Osteocyte (in vitro differentiated cells): ENCODE data around the gene CARD11. TPM values are rescaled to one million over a fixed set of nuclear protein-coding genes. Genes with fewer than 3 reads are reported as not detected.
"Not testable (repeated sequence)": the region's sequence is repeated elsewhere in the genome, so short reads cannot be mapped to it uniquely, and the experiment has no call there.

ENCODE experiments used
- DNase-seq: peaks from one replicate; pipeline ENCODE4 v3.0.0; 2021; ENCODE audit warnings: mixed read lengths; ENCODE audit not compliant: unreplicated experiment; ENCODE audit errors: extremely low spot score
- H3K27ac Mint-ChIP-seq: one replicate; pipeline ENCODE4 v1.8.0; 2021; ENCODE audit warnings: mild to moderate bottlenecking, mixed read lengths; ENCODE audit not compliant: unreplicated experiment
- H3K27me3 Mint-ChIP-seq: one replicate; pipeline ENCODE4 v1.8.0; 2021; ENCODE audit warnings: mixed read lengths; ENCODE audit not compliant: unreplicated experiment
- H3K36me3 Mint-ChIP-seq: one replicate; pipeline ENCODE4 v1.8.0; 2021; ENCODE audit warnings: mixed read lengths; ENCODE audit not compliant: unreplicated experiment
- H3K4me1 Mint-ChIP-seq: one replicate; pipeline ENCODE4 v1.8.0; 2021; ENCODE audit warnings: mixed read lengths; ENCODE audit not compliant: unreplicated experiment
- H3K4me3 Mint-ChIP-seq: one replicate; pipeline ENCODE4 v1.8.0; 2021; ENCODE audit warnings: mild to moderate bottlenecking, moderate library complexity, mixed read lengths; ENCODE audit not compliant: unreplicated experiment
- H3K9me3 Mint-ChIP-seq: one replicate; pipeline ENCODE4 v1.8.0; 2021; ENCODE audit warnings: mixed read lengths; ENCODE audit not compliant: unreplicated experiment
- total RNA-seq: library from RNA; stranded (reverse); gene quantifications from 2 replicates; pipeline ENCODE4 v1.2.1, GENCODE V29; 2021
- TF ChIP-seq, protein P1 (sequence below): fragments of 200-600 bp; sonication (generic); IDR thresholded peaks from 2 replicates; pipeline ENCODE4 v1.5.0; 2021; ENCODE audit warnings: antibody characterized with exemption, mild to moderate bottlenecking, moderate library complexity

CARD11 gene
- total RNA-seq, 1 donor from 2014 or later = 0.24 TPM

GRCh38 chr7:3056234-3057065, 12.8 kb upstream of the CARD11 start:
- no peak overlapping the region for H3K4me3 Mint-ChIP-seq
- TF ChIP-seq, protein P1, sequence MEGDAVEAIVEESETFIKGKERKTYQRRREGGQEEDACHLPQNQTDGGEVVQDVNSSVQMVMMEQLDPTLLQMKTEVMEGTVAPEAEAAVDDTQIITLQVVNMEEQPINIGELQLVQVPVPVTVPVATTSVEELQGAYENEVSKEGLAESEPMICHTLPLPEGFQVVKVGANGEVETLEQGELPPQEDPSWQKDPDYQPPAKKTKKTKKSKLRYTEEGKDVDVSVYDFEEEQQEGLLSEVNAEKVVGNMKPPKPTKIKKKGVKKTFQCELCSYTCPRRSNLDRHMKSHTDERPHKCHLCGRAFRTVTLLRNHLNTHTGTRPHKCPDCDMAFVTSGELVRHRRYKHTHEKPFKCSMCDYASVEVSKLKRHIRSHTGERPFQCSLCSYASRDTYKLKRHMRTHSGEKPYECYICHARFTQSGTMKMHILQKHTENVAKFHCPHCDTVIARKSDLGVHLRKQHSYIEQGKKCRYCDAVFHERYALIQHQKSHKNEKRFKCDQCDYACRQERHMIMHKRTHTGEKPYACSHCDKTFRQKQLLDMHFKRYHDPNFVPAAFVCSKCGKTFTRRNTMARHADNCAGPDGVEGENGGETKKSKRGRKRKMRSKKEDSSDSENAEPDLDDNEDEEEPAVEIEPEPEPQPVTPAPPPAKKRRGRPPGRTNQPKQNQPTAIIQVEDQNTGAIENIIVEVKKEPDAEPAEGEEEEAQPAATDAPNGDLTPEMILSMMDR = no peak
- peaks cover 54% of the 10 kb centered on the region for H3K27me3 Mint-ChIP-seq
- no peaks in the 10 kb centered on the region for H3K36me3 Mint-ChIP-seq
- H3K9me3 Mint-ChIP-seq = peaks cover 4% of the 10 kb centered on the region
- DNase-seq = no peak
- no peak overlapping the region for H3K27ac Mint-ChIP-seq
- H3K4me1 Mint-ChIP-seq = no peaks in the 10 kb centered on the region

DNA sequence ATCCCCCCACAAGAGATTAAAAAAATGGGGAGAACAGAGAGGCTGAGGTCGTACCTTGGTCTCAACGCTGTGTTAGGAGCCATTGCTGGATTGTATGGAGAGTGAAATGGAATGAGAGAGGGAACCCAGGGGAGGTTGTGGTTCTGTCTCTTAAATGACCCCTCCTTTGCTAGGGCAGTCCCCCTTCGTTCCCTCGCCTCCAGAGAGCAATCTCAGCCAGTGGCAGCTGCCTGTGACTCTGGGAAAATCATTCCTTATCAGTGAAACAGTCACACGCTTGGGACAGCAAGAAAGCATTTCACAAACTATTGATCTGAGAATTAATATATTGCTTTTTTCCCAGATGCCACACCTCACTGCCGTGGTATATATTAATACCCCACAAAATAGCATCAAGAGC, 12.0 kb upstream of the CARD11 start:
- DNase-seq = no peak
- peaks cover 50% of the 10 kb centered on the region for H3K27me3 Mint-ChIP-seq
- H3K36me3 Mint-ChIP-seq = no peaks in the 10 kb centered on the region
- H3K27ac Mint-ChIP-seq = no peak overlapping the region
- TF ChIP-seq, protein P1 = no peak
- peaks cover 5% of the 10 kb centered on the region for H3K9me3 Mint-ChIP-seq
- H3K4me3 Mint-ChIP-seq = no peak overlapping the region
- H3K4me1 Mint-ChIP-seq = no peaks in the 10 kb centered on the region

DNA sequence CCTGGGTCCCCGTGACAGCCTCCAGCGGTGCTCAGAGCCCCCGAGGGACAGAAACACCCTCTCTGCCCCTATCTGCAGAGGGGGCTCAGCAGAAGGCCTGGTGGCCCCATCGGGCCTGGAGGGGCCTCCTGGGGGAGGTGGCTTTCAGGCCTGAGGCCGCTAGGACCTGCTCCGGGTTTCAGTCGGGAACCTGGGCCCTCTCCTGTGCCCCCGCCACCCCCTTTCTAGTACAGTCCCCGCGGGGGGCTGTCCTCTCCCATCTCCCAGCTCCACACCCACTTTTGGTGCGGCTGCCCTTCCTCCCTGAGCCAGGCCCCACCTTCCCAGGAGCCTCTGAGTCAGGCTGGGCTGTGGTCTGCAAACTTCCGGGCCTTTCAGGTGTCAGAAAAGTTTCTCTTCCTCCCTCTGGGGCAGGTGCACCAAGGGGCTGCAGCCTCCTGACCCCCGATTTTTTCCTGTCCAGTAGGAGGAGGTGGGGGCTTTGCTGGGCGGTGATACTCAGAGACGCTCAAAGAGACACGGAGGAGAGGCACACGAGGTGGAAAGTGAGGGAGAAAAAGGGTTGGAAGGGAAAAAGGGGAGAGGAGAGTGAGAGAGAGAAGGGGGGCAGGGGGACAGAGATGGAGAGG, 692 bp downstream of the CARD11 start:
- Mint-ChIP-seq H3K4me1 (no peaks in the 10 kb centered on the region), H3K4me3 (no peak overlapping the region), H3K27ac (no peak overlapping the region)

GRCh38 chr7:3041986-3042675, 1.5 kb downstream of the CARD11 start:
- TF ChIP-seq, protein P1 = no peak
- H3K4me3 Mint-ChIP-seq = no peak overlapping the region
- H3K36me3 Mint-ChIP-seq = no peaks in the 10 kb centered on the region
- H3K27me3 Mint-ChIP-seq = peaks cover 7% of the 10 kb centered on the region
- DNase-seq = no peak
- no peaks in the 10 kb centered on the region for H3K4me1 Mint-ChIP-seq
- H3K9me3 Mint-ChIP-seq = no peaks in the 10 kb centered on the region
- no peak overlapping the region for H3K27ac Mint-ChIP-seq

More for the DNA sequence above, 692 bp downstream of the CARD11 start:
- TF ChIP-seq, protein P1 = no peak
- H3K9me3 Mint-ChIP-seq = no peaks in the 10 kb centered on the region
- H3K27me3 Mint-ChIP-seq = peaks cover 7% of the 10 kb centered on the region
- H3K36me3 Mint-ChIP-seq = no peaks in the 10 kb centered on the region
- no peak for DNase-seq

DNA sequence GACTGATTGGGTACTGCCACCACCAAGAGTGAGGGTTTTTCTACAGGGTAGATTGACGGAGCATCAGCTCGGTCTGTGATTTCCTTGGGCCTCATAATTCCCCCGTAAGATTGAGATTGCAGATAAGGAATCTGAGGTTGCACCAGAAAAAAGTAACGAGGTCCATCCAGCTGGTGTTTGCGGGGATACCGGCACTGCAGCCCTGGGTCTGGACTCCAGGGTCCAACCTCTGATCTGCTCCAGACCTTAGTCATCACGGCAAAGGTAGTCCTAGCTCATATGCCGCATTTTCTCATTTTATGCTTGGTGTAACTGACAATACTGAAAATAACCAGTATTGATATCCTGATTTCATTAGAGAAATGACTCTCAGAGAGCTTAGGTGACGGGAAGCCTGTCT, 3.9 kb downstream of the CARD11 start:
- Mint-ChIP-seq H3K36me3 (no peaks in the 10 kb centered on the region), H3K9me3 (no peaks in the 10 kb centered on the region), H3K4me3 (no peak overlapping the region), H3K4me1 (no peaks in the 10 kb centered on the region), H3K27ac (no peak overlapping the region), H3K27me3 (peaks cover 7% of the 10 kb centered on the region)
- no peak for DNase-seq
- TF ChIP-seq, protein P1 = no peak

DNA sequence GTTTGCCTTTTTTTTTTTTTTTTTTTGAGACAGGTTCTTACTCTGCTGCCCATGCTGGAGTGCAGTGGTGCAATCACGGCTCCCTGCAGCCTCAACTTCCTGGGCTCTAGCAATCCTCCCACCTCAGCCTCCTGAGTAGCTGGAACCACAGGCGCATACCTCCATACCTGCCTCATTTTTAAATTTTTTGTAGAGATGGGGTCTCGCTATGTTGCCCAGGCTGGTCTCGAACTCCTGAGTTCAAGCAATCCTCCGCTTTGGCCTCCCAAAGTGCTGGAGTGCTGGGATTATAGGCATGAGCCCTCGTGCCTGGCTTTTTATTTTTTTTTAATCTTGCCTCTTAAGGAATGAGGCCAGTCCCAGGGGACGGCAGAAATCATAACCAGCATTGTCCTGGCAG, 5.7 kb downstream of the CARD11 start:
- not testable (repeated sequence) for H3K4me3 Mint-ChIP-seq, H3K9me3 Mint-ChIP-seq, H3K27me3 Mint-ChIP-seq, H3K27ac Mint-ChIP-seq, H3K36me3 Mint-ChIP-seq, H3K4me1 Mint-ChIP-seq, DNase-seq
